Left kidney (tissue), 2 donors: ENCODE data around the gene DSC2. TPM values are rescaled to one million over a fixed set of nuclear protein-coding genes. Genes with fewer than 3 reads are reported as not detected.

Experiments
- DNase-seq: peaks from one replicate; pipeline ENCODE4 v3.0.0-alpha.2; 2013
- polyA plus RNA-seq: library from polyadenylated mRNA; unstranded; fragments of 120-200 nt; gene quantifications from one replicate; pipeline ENCODE4 v1.2.1, GENCODE V29; 2013; ENCODE audit not compliant: insufficient read length

The DSC2 gene
- polyA plus RNA-seq, 1 donor, result 48.3 TPM

GRCh38 chr18:31099450-31100230, 2.6 kb downstream of the DSC2 start:
- no peak for DNase-seq

GRCh38 chr18:31098878-31099277, 3.3 kb downstream of the DSC2 start:
- DNase-seq, result no peak

DNA sequence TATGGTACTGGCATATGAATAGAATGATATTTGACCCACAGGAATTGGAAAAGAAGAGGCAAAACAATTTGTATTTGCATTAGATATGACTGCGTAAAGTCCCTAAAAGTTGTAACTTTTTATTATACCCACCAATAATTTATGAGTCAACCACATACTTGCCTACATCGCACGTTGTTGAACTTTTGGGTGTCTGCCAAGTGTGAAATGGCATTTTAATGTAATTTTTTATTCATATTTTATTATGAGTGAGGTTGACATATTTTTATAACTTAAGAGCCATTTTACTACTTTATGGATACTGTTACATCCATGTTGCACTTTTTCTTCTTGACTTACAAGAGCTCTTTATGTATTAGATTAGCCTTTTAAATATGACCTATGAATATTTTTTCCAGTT, 4.6 kb downstream of the DSC2 start:
- DNase-seq, result no peak

- no peak for DNase-seq
Observed at GRCh38 chr18:31093880-31094279, 8.3 kb downstream of the DSC2 start.

DNA sequence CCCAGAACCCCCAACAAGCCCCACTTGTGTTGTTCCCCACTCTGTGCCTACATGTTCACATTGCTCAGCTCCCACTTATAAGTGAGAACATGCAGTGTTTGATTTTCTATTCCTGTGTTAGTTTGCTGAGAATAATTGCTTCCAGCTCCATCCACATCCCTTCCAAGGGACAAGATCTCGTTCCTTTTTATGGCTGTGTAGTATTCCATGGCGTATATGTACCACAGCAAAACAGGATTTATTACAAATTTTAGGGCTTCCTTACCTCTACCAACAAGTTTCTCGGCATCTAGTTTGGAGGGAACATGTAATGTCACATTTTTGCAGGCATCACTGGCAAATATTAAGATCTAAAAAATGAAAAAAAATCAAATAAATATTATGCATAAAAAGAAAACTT, 8.9 kb downstream of the DSC2 start:
- no peak for DNase-seq

- DNase-seq, result no peak
Observed at GRCh38 chr18:31091350-31091749, 10.9 kb downstream of the DSC2 start.

DNA sequence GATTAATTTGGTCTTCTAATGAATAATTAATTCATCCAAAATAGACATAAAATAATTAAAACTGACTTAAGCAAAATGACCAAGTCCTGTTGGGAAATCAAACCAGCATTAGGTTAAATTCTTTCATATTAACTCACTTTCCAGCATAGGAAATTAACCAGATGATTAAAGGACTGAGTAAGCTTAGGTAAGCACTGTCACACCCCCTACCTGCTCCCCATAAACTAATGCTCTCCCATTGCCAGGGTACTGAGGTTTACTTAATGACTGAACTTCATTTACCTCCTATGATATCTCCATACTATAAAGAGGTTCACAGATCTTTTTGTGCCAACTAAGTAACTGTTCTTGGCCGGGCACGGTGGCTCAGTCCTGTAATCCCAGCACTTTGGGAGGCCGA, 13.7 kb downstream of the DSC2 start:
- DNase-seq, result no peak

DNA sequence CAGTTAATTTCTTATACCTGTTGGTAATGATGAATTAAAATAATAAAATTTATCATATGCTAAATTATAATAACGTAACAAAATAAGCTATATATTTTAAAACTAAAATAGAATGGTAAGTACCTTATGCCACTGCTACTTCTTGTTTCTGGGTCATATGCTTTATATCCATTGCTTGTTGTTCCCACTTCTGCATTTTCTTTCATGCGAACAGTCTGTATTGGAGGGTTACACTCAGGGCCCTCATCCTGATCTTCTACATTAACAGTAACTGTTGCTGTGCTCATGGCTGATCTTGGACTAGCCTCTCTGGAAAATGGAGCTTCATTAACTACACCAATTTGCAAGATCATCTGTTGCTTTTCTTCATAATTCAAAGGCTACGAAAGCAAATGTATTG, 22.2 kb downstream of the DSC2 start:
- DNase-seq, result no peak

- DNase-seq, result no peak
Observed at GRCh38 chr18:31077878-31078277, 24.3 kb downstream of the DSC2 start.

- no peak for DNase-seq
Observed at GRCh38 chr18:31072175-31072574, 30.0 kb downstream of the DSC2 start.

GRCh38 chr18:31070206-31070605, 32.0 kb downstream of the DSC2 start:
- DNase-seq, result no peak

DNA sequence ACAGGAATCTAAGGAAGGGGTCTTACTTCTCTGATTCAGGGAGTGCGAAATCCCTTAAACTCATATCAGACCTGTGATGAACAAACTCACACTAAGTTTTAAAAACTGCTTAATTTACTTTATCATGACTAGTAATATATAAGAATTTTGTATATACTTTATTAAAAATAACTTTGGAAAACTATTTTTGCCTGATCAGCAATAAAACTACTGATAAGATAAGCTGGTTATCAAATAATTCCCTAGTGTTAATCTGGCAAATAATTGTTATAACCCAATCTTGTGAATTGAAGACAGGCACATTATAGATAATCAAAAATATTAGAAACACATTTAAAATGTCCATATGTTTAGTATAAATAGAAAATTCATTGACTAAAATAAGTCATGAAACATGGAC, 36.0 kb downstream of the DSC2 start:
- DNase-seq, result no peak

- no peak for DNase-seq
Observed at GRCh38 chr18:31065036-31065773, 37.0 kb downstream of the DSC2 start.

GRCh38 chr18:31064130-31064529, 38.1 kb downstream of the DSC2 start:
- no peak for DNase-seq

DNA sequence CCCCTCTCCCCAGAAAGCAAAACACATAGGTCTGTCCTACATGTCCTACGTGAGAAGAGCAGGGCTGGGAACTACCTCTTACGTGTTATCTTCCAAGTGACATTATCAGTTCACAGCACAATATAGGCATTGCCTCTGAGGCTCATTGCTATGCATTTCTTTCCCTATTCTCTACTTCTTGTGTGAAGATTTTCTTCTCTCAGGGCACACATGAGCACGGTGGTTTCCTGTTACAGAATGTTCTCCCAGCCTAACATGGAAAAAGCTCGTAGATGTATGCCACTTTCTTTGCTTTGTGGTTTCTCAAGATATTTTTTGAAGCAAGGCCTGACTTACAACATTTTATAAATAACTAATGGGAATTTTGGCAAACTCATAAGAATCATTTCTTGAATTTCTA, 40.3 kb downstream of the DSC2 start:
- DNase-seq, result no peak

GRCh38 chr18:31058897-31059296, 43.3 kb downstream of the DSC2 start:
- no peak for DNase-seq

DNA sequence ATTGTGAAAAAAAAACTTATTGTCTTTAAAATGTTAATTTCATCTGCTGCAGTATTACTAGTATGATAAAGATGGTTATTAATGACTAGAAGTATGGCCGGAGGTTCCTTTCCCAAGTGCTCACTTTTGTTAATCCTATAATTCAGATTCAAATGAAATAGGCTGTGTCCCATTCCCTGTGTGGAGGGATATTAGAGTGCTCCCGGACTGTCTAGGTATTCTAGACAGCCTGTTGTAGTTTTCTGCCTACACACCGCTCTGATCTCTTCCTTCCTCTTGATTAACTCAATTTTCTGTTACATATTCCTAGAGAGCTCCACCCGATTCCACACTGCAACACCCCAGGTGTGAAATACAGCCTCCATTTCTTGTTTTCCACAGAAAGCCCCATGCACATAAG, 44.3 kb downstream of the DSC2 start:
- DNase-seq, result no peak

- no peak for DNase-seq
Observed at GRCh38 chr18:31057051-31057450, 45.2 kb downstream of the DSC2 start.

- DNase-seq, result no peak
Observed at GRCh38 chr18:31056296-31056695, 45.9 kb downstream of the DSC2 start.

- no peak for DNase-seq
Observed at GRCh38 chr18:31050635-31051034, 51.6 kb downstream of the DSC2 start.

DNA sequence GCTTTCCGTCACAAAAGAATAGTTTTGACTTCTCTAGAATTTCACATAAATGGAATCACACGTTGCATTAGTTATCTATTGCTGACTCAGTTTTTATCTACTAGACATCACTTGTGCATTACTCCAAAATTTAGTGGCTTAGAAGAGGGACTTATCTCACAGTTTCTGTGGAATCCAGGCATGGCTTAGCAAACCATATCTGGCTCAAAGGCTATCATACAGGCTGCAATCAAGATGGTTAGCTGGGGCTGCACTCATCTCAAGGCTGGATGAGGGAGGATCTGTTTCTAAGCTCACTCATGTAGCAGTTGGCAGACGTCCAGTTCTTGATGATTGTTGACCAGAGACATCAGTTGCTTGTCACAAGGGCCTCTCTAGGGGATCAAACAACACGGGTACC, 53.0 kb downstream of the DSC2 start:
- no peak for DNase-seq

- no peak for DNase-seq
Observed at GRCh38 chr18:31048216-31048615, 54.0 kb downstream of the DSC2 start.

DNA sequence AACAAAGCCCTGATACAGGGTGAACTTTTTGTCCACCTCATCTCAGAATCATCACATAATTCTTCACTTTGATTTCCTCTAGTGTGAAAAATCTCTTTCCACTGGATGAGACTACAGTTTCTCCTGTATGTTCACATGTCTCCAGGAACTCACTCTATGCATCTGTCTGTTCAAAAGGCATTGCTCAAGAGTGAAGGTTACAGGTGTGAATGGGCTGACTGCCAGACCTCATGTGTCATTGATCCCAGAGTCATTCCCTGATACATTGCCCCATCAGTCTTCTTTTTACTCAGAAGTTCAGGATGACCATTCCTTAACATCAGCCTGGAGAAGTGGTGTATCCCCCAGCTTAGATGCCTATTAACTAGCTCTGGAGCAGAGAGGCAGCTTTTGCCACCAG, 55.3 kb downstream of the DSC2 start:
- DNase-seq, result no peak

- DNase-seq, result no peak
Observed at GRCh38 chr18:31045599-31045998, 56.6 kb downstream of the DSC2 start.
